RWPE2 (cell line): ENCODE measurements around the gene TXNDC17.
A peak's percentile ranks its signal among the peaks of the same experiment; 100 is the strongest.

Source experiments
- ATAC-seq: fragments of 200-7000 bp; cut with Tn5 transposase; 3 replicates; pipeline ENCODE4 v1.9.1; 2021; ENCODE audit warnings: low read depth
- DNase-seq: peaks from one replicate; pipeline ENCODE4 v3.0.0-alpha.2; 2020; ENCODE audit warnings: low spot score
- H3K27ac ChIP-seq: fragments of 450-650 bp; 2 replicates; pipeline ENCODE4 v1.5.1; 2017; ENCODE audit warnings: mild to moderate bottlenecking; ENCODE audit not compliant: poor library complexity, severe bottlenecking
- H3K27me3 ChIP-seq: fragments of 250-450 bp; sonication (Bioruptor Pico); 2 replicates; pipeline ENCODE4 v1.5.1; 2021; ENCODE audit warnings: mild to moderate bottlenecking, moderate library complexity; ENCODE audit not compliant: insufficient read depth, poor library complexity, severe bottlenecking
- H3K36me3 ChIP-seq: fragments of 250-450 bp; sonication (Bioruptor Pico); 2 replicates; pipeline ENCODE4 v1.5.1; 2020; ENCODE audit warnings: low read depth, mild to moderate bottlenecking, moderate library complexity
- H3K4me1 ChIP-seq: fragments of 250-450 bp; sonication (Bioruptor Pico); 2 replicates; pipeline ENCODE4 v1.5.1; 2021; ENCODE audit warnings: mild to moderate bottlenecking, moderate library complexity; ENCODE audit not compliant: insufficient read depth, poor library complexity, severe bottlenecking
- H3K4me3 ChIP-seq: fragments of 250-450 bp; sonication (Bioruptor Pico); 2 replicates; pipeline ENCODE4 v1.5.1; 2021; ENCODE audit warnings: mild to moderate bottlenecking, moderate library complexity; ENCODE audit not compliant: severe bottlenecking
- H3K9me3 ChIP-seq: fragments of 250-450 bp; sonication (Bioruptor Pico); 2 replicates; pipeline ENCODE4 v1.5.1; 2021; ENCODE audit warnings: mild to moderate bottlenecking, moderate library complexity; ENCODE audit not compliant: severe bottlenecking
- CTCF ChIP-seq: fragments of 450-650 bp; IDR thresholded peaks from one replicate; pipeline ENCODE4 v1.5.1; 2017; ENCODE audit warnings: mild to moderate bottlenecking, moderate library complexity; ENCODE audit not compliant: poor library complexity, severe bottlenecking

TXNDC17 gene

DNA sequence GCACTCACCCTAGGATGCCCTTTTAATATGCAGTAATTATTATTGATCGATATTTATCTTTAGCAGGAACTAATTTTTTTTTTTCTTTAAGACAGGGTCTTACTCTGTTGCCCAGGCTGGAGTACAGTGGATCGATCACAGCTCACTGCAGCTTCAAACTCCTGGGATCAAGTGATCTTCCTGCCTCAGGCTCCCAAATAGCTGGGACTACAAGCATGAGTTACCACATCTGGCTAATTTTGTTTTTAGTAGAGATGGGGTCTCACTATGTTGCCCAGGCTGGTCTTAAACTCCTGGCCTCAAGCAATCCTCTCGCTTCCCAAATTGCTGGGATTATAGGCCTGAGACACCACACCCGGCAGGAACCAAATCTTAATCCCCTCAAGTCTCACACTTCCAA, 29.6 kb upstream of the TXNDC17 start:
- Histone ChIP-seq H3K27me3 (no peaks in the 10 kb centered on the region), H3K27ac (no peak overlapping the region), H3K36me3 (peaks cover 91% of the 10 kb centered on the region), H3K4me1 (peaks cover 10% of the 10 kb centered on the region), H3K9me3 (no peaks in the 10 kb centered on the region), H3K4me3 (no peak overlapping the region)
- no peak for ATAC-seq
- no peak for DNase-seq
- TF ChIP-seq CTCF, result no peak

DNA sequence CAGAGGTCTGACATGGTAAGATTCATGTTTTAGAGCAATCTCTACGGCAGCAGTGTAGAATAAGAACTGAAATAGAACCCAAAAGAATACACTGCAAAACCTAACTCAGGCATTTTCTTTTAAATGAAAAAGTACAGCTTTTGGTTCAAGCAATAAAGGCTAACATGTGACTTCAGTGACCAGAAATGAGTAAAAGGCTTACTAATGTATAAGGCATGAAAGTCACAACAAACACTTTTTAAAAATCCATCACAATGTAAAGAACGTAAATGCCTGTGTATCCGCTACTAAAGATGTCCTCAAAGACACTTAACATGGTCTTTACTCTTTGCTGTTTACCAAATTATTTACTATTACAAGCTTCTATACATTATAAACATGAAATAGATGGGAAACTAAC, 16.9 kb upstream of the TXNDC17 start:
- DNase-seq (no peak), ATAC-seq (no peak)
- Histone ChIP-seq H3K27ac (no peak overlapping the region), H3K27me3 (no peaks in the 10 kb centered on the region), H3K9me3 (no peaks in the 10 kb centered on the region), H3K36me3 (peaks cover 94% of the 10 kb centered on the region), H3K4me1 (peaks cover 8% of the 10 kb centered on the region), H3K4me3 (no peak overlapping the region)
- no peak for TF ChIP-seq CTCF

DNA sequence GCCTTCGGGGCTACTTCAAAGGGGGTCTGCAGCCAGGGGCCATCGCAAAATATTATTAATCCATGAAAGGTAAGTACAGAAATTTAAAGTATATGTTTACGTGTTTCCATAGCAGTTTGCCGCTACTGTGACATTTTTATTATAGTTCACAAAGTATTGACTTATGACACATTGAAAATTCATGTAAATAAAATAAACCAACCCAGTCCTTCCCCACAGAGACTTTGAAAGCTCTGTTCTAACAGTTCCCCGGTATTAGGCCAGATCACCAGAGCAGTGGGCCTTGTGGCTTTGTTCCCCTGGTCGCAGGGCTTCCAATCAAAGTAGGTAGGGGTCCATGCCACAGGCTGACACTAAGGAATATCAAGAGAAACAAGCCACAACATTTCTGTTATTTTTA, 14.2 kb upstream of the TXNDC17 start:
- H3K36me3 ChIP-seq, result peaks cover 97% of the 10 kb centered on the region
- H3K27ac ChIP-seq, result peak overlapping the region; percentile 23
- no peak for TF ChIP-seq CTCF

GRCh38 chr17:6627019-6627418, 13.8 kb upstream of the TXNDC17 start:
- H3K27ac ChIP-seq, result peak overlapping the region; percentile 23
- H3K4me3 ChIP-seq, result no peak overlapping the region
- DNase-seq (no peak), ATAC-seq (0 out of 3 replicates have a peak, but pooled peaks have one; percentile 52)
- H3K9me3 ChIP-seq, result no peaks in the 10 kb centered on the region
- H3K27me3 ChIP-seq, result no peaks in the 10 kb centered on the region
- TF ChIP-seq CTCF, result no peak
- H3K4me1 ChIP-seq, result peaks cover 8% of the 10 kb centered on the region
- H3K36me3 ChIP-seq, result peaks cover 97% of the 10 kb centered on the region

More for the DNA sequence above, 14.2 kb upstream of the TXNDC17 start:
- H3K4me1 ChIP-seq, result peaks cover 8% of the 10 kb centered on the region
- H3K9me3 ChIP-seq, result no peaks in the 10 kb centered on the region
- H3K27me3 ChIP-seq, result no peaks in the 10 kb centered on the region
- ATAC-seq, result no peak
- no peak for DNase-seq
- H3K4me3 ChIP-seq, result no peak overlapping the region

GRCh38 chr17:6630390-6630789, 10.5 kb upstream of the TXNDC17 start:
- no peak for ATAC-seq
- Histone ChIP-seq H3K27me3 (no peaks in the 10 kb centered on the region), H3K4me3 (no peak overlapping the region), H3K27ac (no peak overlapping the region), H3K36me3 (peaks cover 97% of the 10 kb centered on the region), H3K4me1 (peaks cover 8% of the 10 kb centered on the region), H3K9me3 (no peaks in the 10 kb centered on the region)
- no peak for DNase-seq
- TF ChIP-seq CTCF, result no peak
